ENCODE measurements around the gene CALM1.

The CALM1 gene

GRCh38 chr14:90409209-90409730, 12.4 kb downstream of the CALM1 start:
- peak; percentile 99 for DNase-seq (ENCODE audit: low read depth)

- peak; percentile 55 for DNase-seq (ENCODE audit: low read depth)
Measured at GRCh38 chr14:90412058-90412457, 15.2 kb downstream of the CALM1 start.

- DNase-seq (ENCODE audit: low read depth): peak; percentile 16
Measured at GRCh38 chr14:90416720-90417119, 19.9 kb downstream of the CALM1 start.

- DNase-seq (ENCODE audit: low read depth): no peak
Measured at GRCh38 chr14:90418053-90418452, 21.2 kb downstream of the CALM1 start.

- DNase-seq (ENCODE audit: low read depth): peak; percentile 94
Measured at GRCh38 chr14:90419200-90419599, 22.4 kb downstream of the CALM1 start.

- no peak for DNase-seq (ENCODE audit: low read depth)
Measured at GRCh38 chr14:90421001-90421631, 24.3 kb downstream of the CALM1 start.

GRCh38 chr14:90421632-90422020, 24.8 kb downstream of the CALM1 start:
- DNase-seq (ENCODE audit: low read depth): no peak

GRCh38 chr14:90423166-90423565, 26.3 kb downstream of the CALM1 start:
- DNase-seq (ENCODE audit: low read depth): no peak

GRCh38 chr14:90424075-90424474, 27.2 kb downstream of the CALM1 start:
- DNase-seq (ENCODE audit: low read depth): no peak

GRCh38 chr14:90424686-90425372, 28.0 kb downstream of the CALM1 start:
- DNase-seq (ENCODE audit: low read depth): no peak

GRCh38 chr14:90425373-90425879, 28.6 kb downstream of the CALM1 start:
- DNase-seq (ENCODE audit: low read depth): no peak

GRCh38 chr14:90426031-90426540, 29.3 kb downstream of the CALM1 start:
- DNase-seq (ENCODE audit: low read depth): no peak

- DNase-seq (ENCODE audit: low read depth): peak; percentile 30
Measured at GRCh38 chr14:90426663-90427062, 29.8 kb downstream of the CALM1 start.

GRCh38 chr14:90427848-90428426, 31.1 kb downstream of the CALM1 start:
- DNase-seq (ENCODE audit: low read depth): no peak

- no peak for DNase-seq (ENCODE audit: low read depth)
Measured at GRCh38 chr14:90428676-90429075, 31.8 kb downstream of the CALM1 start.

- no peak for DNase-seq (ENCODE audit: low read depth)
Measured at GRCh38 chr14:90429236-90429635, 32.4 kb downstream of the CALM1 start.

- DNase-seq (ENCODE audit: low read depth): no peak
Measured at GRCh38 chr14:90429754-90430153, 32.9 kb downstream of the CALM1 start.

- no peak for DNase-seq (ENCODE audit: low read depth)
Measured at GRCh38 chr14:90434370-90435020, 37.7 kb downstream of the CALM1 start.

- DNase-seq (ENCODE audit: low read depth): no peak
Measured at GRCh38 chr14:90438841-90439240, 42.0 kb downstream of the CALM1 start.

GRCh38 chr14:90440021-90440451, 43.2 kb downstream of the CALM1 start:
- peak; percentile 51 for DNase-seq (ENCODE audit: low read depth)

GRCh38 chr14:90440592-90440991, 43.8 kb downstream of the CALM1 start:
- DNase-seq (ENCODE audit: low read depth): no peak

- DNase-seq (ENCODE audit: low read depth): no peak
Measured at GRCh38 chr14:90442388-90442787, 45.6 kb downstream of the CALM1 start.

All from EH (cell line).